GM13976 (cell line): Measurements from ENCODE around the gene DMRTC2.

ENCODE experiments used
- DNase-seq: peaks from one replicate; pipeline ENCODE4 v3.0.0; 2012; ENCODE audit warnings: low spot score
- CTCF ChIP-seq: IDR thresholded peaks from 2 replicates; pipeline ENCODE4 v1.5.1; 2012; ENCODE audit warnings: borderline replicate concordance, mild to moderate bottlenecking; ENCODE audit not compliant: insufficient read depth; ENCODE audit errors: extremely low read depth, missing control alignments, control extremely low read depth
- in situ Hi-C: fragments of 300-500 bp; cut with MboI; formaldehyde crosslinking; loops from one replicate; pipeline ENCODE4 v1.12.0; 2022; ENCODE audit warnings: low sequenced_read_pairs, mixed read lengths, inconsistent platforms; ENCODE audit not compliant: unreplicated experiment

The DMRTC2 gene

GRCh38 chr19:41845001-41845050 lies at the start of gene DMRTC2:
TSS of gene DMRTC2 (plus strand) at chr19:41845042. CDS start at chr19:41847429, 2,387 bp downstream.
- no peak for TF ChIP-seq CTCF
- in situ Hi-C loops = no loop called here

GRCh38 chr19:41796362-41796761 lies 48.5 kb upstream of the DMRTC2 start, which contains the start of gene CEACAM3:
TSS of gene CEACAM3 (plus strand) at chr19:41796587. CDS start at chr19:41796678, 91 bp downstream.
- TF ChIP-seq CTCF = no peak
- in situ Hi-C loops = no loop called here
- no peak for DNase-seq

More at GRCh38 chr19:41845001-41845050, at the start of gene DMRTC2:
- no peak for DNase-seq

GRCh38 chr19:41796901-41797300 lies 47.9 kb upstream of the DMRTC2 start:
- DNase-seq = no peak
- no peak for TF ChIP-seq CTCF
- in situ Hi-C loops = no loop called here

GRCh38 chr19:41799444-41800000 lies 45.3 kb upstream of the DMRTC2 start:
- TF ChIP-seq CTCF = no peak
- no peak for DNase-seq
- in situ Hi-C loops = no loop called here

GRCh38 chr19:41801031-41801430 lies 43.8 kb upstream of the DMRTC2 start:
- no peak for TF ChIP-seq CTCF
- DNase-seq = no peak
- in situ Hi-C loops = no loop called here

GRCh38 chr19:41801792-41802211 lies 43.0 kb upstream of the DMRTC2 start:
- TF ChIP-seq CTCF = no peak
- in situ Hi-C loops = no loop called here
- no peak for DNase-seq

GRCh38 chr19:41802770-41803169 lies 42.1 kb upstream of the DMRTC2 start:
- DNase-seq = no peak
- TF ChIP-seq CTCF = no peak
- in situ Hi-C loops = no loop called here
